ENCODE results near the gene IL18RAP.

Gene IL18RAP

GRCh38 chr2:102494570-102494969 is 71.6 kb downstream of the IL18RAP start:
- no peak for TF ChIP-seq FOXP2 (optimal IDR thresholded peaks at IDR 0.05; ENCODE audit: borderline replicate concordance, extremely low read depth, extremely low read length, insufficient read depth)
- no peak for TF ChIP-seq REST (IDR thresholded peaks at IDR 0.05; ENCODE audit: insufficient read depth in 1 of 2, low read depth in 2 of 2, low read length in 2 of 2)
- TF ChIP-seq SIN3A (IDR thresholded peaks at IDR 0.05; ENCODE audit: borderline replicate concordance, insufficient read depth, low read length), result no peak
- no peak for TF ChIP-seq TAF1 (IDR thresholded peaks at IDR 0.05; ENCODE audit: borderline replicate concordance, insufficient read depth, low read length)
- no peak for TF ChIP-seq POLR2AphosphoS5 (IDR thresholded peaks at IDR 0.05; ENCODE audit: low read depth, low read length)

- no peak for TF ChIP-seq SIN3A (IDR thresholded peaks at IDR 0.05; ENCODE audit: borderline replicate concordance, insufficient read depth, low read length)
- no peak for TF ChIP-seq POLR2AphosphoS5 (IDR thresholded peaks at IDR 0.05; ENCODE audit: low read depth, low read length)
- TF ChIP-seq TAF1 (IDR thresholded peaks at IDR 0.05; ENCODE audit: borderline replicate concordance, insufficient read depth, low read length), result no peak
- TF ChIP-seq REST (IDR thresholded peaks at IDR 0.05; ENCODE audit: insufficient read depth in 1 of 2, low read depth in 2 of 2, low read length in 2 of 2), result no peak
- TF ChIP-seq FOXP2 (optimal IDR thresholded peaks at IDR 0.05; ENCODE audit: borderline replicate concordance, extremely low read depth, extremely low read length, insufficient read depth), result no peak
Measured at GRCh38 chr2:102498414-102498813, 75.5 kb downstream of the IL18RAP start.

- no peak for TF ChIP-seq POLR2AphosphoS5 (IDR thresholded peaks at IDR 0.05; ENCODE audit: low read depth, low read length)
- no peak for TF ChIP-seq TAF1 (IDR thresholded peaks at IDR 0.05; ENCODE audit: borderline replicate concordance, insufficient read depth, low read length)
- no peak for TF ChIP-seq FOXP2 (optimal IDR thresholded peaks at IDR 0.05; ENCODE audit: borderline replicate concordance, extremely low read depth, extremely low read length, insufficient read depth)
- TF ChIP-seq REST (IDR thresholded peaks at IDR 0.05; ENCODE audit: insufficient read depth in 1 of 2, low read depth in 2 of 2, low read length in 2 of 2), result no peak
- TF ChIP-seq SIN3A (IDR thresholded peaks at IDR 0.05; ENCODE audit: borderline replicate concordance, insufficient read depth, low read length), result no peak
Measured at GRCh38 chr2:102499558-102499957, 76.6 kb downstream of the IL18RAP start.

All from PFSK-1 (cell line).